Iris pigment epithelial cell (primary cell): ENCODE data around the gene PSMD9.

Experiments used
- DNase-seq: peaks from one replicate; pipeline ENCODE4 v3.0.0-alpha.2; 2011; ENCODE audit warnings: low read depth

PSMD9 gene

DNA sequence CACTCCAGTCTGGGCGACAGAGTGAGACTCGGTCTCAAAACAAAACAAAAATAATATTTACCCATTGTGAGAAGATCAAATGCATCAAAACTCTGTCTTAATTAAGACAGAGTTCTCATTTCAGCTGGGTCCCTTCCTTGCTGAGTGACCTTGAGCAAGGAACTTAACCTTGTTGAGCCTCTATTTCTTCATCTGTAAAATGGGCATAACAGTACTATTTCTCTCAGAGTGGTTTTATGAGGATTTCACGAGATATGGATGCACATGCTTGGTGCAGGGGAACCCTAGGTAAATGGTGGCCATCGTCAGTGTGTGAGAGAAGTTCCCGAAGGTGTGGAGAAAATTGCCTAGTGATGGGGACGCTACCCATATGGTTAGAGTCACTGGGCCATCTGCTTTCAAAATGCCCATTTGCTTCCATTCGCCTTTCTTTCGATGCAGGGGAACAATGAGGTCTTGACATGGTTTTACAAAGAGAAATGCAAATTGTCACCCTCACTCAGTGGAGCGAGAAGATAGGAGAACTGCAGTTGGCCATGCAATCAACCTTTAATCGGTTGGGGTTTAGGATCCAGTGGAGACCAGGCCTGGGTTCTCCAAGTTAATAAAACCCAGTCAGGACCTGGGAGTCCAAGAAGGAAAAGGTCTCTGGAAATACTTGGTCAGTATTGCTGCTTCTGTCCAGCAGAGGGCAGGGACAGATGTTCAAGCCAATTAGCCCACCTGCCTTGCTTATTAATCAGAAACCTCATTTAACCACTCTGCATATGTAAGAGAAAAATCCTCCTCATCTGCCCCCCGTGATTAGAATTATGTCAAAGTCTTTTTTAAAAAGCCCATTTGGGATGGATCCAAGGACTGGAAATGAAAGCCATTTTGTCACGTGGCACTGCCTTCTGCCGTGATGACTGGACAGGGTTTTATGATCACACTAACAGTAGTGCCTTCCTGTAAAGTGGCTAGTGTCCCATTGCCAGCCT is 67.0 kb downstream of the PSMD9 start:
- DNase-seq: peak; percentile 33

- DNase-seq: no peak
Observed at GRCh38 chr12:121957861-121958515, 69.4 kb downstream of the PSMD9 start.

DNA sequence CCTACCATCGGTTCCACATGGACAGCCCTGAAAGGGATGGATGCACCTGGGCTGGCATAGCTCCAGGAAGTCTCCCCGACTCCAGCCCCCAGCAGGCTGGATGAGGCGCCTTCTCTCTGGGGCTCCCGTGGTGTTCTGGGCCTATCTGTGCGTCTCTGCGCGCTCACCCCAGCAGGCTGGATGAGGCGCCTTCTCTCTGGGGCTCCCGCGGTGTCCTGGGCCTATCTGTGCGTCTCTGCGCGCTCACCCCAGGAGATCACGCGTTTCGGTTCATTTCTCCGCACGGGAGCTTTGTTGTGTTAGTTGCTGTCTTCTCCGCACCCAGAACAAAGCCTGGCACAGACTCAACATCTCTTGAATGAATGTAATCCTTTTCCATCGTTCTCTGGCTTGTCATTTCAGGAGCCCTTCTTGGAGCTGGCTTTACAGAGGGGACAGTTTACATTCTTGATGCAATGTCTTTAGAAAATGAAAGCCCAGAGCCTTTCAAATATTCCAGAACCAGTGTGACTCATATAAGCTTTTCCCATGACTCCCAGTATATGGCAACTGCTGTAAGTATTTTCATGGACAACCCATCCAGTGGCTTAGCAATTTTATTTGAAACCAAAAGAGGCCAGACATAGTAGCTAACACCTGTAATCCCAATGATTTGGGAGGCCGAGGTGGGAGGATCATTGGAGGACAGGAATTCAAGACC is 70.1 kb downstream of the PSMD9 start:
- peak; percentile 16 for DNase-seq

DNA sequence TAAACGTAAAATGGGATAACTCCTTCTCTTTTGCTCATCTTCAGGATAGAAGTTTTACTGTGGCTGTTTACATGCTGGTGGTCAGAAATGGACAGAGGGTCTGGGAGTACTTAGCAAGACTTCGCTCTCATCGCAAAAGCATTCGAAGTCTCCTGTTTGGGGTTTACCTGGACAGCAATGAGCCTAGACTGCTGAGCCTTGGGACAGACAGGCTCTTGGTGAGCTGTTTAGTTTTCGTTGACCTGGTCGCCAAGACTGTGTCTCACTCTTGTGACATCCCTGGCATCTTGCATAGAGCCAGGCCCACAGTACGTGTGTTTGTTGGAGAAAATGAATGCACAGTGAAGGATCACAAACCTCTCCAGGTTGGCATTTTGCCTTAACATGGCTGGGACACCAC is 72.0 kb downstream of the PSMD9 start:
- no peak for DNase-seq

GRCh38 chr12:121961195-121961879 is 72.7 kb downstream of the PSMD9 start:
- no peak for DNase-seq

- no peak for DNase-seq
Observed at GRCh38 chr12:121963341-121964018, 74.9 kb downstream of the PSMD9 start.

GRCh38 chr12:121964813-121965643 is 76.4 kb downstream of the PSMD9 start:
- DNase-seq: peak; percentile 15

DNA sequence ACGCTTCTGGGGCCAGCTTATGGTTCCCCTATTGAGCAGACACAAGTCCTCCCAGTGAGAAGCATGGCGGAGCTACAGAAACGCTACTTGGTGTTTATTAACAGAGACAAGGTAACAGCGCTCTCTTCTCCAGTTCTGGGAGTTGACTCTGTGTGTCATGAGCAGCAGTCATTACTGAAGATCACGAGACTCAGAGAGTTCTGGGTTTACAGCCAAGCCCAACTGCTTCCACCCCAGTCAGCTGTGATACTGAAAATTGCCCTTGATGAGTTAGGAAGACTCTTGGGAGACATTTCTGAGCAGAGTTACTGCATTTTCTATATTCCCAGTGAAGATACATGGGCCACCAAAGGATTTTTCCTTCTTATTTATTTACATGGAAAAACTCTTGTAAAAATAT is 78.4 kb downstream of the PSMD9 start:
- DNase-seq: no peak
